ENCODE measurements around the gene CDH6.

The CDH6 gene

DNA sequence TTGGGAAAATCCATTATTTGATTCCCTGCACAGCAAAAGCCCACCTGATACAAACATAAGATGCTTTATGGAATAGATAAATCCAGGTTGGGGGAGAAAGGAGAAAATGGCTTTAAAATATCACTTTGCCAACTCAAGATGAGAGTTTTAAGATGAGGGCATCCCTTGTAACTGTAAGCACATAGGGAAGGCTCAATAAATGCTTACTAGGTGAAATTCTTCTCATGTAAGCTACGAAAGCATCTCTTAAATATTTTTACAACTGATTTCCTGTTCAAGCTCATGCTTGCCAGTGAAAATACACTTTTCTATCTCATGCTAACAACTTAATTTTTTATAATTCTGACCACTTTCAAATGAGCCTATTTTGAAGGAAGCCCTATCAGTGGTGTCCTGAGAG is 11.5 kb downstream of the CDH6 start:
- no peak for DNase-seq (ENCODE audit: low spot score)

DNA sequence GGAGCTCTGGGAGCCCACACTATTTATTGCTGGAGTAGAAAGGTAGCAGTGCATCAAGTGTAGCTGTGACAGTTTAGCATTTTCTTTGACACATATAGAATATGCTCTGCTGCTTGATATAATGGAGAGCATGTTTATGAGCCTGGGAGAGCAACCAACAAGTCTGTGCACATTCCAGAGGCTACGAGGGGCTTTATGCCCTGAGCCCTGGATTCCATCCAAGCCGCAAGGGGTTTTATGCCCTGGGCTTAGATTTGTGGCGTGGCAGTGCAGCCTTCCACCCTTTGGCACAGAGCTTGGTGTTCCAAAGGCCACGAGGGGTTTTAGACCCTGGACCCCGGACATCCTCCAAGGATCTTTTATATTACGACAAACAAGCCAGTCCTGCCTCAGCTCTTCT is 14.6 kb downstream of the CDH6 start:
- DNase-seq (ENCODE audit: low spot score), result no peak

DNA sequence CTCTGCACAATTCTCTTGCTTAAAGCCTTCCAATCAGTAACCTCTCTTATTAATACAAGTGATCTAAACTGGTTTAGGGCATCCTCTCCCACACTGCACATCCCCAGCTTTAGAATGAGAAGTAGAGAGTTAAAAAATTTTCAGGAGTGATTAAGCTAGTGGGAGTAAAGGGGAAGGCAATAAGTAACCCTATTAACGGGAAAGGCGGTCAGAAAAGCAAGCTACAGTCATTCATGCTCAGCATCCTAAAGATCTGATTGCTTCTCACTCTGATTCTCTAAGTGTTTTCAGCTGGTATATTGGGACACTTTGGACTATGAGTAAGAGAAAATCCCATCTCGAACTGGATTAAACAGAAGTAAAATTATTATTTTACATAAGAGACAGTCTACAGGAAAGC is 15.8 kb downstream of the CDH6 start:
- DNase-seq (ENCODE audit: low spot score), result no peak

DNA sequence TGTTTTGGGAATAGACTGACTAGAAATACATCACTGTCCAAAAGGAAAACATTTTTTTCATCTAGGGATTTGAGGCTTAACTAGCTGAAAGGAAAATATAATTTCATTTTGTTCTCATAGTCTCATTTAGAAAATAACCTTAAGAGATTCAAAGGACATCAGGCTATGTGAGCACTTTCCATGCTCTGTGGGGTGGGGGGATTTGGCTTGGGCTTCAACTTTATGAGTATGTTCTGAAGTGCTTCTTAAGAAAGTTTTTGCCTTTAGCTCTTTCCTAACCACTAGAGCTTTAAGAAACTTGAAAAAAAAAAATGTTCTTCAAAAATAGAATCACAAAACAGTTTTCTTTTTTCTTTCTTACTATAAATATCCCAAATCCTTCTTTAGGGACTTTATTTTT is 17.6 kb downstream of the CDH6 start:
- DNase-seq (ENCODE audit: low spot score), result no peak

DNA sequence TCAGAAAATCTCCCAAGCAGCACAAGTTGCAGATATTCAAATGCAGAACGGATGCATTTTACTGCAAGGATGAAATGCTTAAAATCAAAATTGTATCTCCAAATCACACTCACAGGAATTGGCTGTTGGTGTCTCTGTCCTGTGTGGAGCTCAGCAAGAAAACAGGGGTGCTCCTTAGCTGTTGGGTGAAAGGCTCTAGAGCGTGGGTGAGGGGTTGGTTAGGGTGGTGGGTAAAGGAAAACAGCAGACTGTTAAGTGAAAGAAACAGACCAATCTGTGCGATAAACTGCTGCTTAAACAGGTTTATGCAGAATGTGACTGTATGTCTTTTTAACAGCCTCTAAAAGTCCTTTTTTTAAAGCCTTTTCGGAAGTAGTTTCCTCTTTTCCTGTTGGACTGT is 19.8 kb downstream of the CDH6 start:
- DNase-seq (ENCODE audit: low spot score), result no peak

DNA sequence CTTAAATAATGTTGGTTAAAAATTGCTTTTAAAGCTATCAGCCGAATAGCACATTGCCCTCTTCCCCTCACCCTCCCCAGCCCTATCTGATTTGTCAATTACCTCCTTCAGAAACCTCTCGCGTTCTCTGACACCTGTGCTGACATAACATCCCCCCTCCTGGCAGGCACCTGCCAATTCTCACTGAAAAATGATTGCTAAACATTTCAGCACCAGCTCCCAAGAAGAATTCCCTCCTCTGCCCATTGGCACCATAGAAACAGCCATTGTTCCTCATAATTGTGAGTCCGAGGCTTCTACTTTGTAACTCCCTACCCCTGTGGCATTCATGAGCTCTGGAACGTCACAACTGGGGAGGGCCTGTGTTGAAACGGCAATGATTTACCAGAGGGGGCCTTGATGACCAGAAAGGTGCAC is 20.2 kb downstream of the CDH6 start:
- no peak for DNase-seq (ENCODE audit: low spot score)

DNA sequence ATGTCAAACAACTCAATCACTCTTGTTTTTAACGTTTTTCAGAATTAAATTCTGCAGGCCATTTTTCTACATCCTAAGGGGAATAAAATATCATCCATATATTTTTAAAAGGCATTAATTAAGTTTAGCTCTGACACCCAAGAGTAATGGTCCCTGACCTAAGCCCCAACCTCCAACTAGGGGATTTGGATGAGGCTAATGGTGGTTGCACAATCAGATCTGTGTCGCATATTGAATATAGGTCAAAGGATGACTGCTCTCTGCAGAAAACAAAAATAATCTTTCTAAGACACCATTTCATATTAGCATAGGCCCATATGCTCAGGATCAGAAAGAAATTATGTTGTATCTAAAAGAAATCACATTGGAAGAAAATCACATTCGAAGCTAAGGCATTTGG is 20.7 kb downstream of the CDH6 start:
- DNase-seq (ENCODE audit: low spot score), result no peak

DNA sequence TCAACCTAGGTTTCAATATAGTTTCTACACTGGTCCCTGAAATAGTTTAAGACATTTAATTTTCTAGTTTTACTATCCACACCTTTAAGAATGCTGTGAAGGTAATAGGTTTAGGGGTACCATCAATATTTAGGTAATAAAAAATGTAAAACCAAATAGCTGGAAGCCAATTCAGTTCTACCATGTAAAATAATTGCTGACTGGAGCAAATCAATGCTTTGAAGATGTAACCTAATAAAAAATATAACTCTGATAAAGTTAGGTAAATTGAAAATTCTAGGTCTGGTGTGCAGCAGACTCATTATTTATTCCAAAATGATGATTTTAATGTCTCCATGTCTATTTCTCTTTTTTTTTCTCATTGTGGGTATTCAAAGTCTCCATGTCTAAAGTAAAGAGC is 21.8 kb downstream of the CDH6 start:
- DNase-seq (ENCODE audit: low spot score), result no peak

DNA sequence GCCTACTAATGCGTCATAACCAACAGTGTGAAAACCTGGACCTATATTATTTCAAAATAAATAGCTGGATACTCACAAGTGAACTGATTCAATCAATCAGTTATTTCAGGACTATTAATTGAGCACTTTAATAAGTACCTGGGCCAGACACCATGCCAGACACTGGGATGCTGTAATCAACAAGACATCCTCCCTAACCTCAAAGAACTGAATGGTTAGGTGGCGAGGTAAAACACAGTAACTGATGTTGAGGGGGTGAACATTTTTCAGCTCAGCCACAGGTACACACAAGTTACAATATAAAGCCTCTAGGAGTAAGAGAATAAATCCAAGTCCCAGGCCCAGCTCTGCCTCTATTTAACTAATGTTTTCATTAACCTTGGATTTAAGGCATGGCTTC is 24.0 kb downstream of the CDH6 start:
- DNase-seq (ENCODE audit: low spot score), result no peak

DNA sequence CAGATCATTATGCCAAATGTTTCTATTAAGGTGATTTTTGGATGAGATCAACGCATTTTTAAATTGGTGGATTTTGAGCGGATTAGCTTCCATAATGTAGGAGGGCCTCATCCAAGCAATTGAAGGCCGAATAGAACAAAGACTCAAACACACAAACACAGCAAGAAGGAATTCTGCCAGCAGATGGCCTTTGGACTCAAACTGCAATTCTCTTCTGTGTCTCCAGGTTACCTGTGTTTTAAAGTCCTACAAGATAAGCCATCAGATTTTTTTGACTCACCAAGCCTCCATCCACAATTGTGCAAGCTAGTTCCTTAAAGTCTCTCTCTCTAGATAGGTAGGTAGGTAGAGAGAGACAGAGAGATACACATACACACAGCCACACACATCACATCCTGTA is 25.5 kb downstream of the CDH6 start:
- DNase-seq (ENCODE audit: low spot score), result no peak

DNA sequence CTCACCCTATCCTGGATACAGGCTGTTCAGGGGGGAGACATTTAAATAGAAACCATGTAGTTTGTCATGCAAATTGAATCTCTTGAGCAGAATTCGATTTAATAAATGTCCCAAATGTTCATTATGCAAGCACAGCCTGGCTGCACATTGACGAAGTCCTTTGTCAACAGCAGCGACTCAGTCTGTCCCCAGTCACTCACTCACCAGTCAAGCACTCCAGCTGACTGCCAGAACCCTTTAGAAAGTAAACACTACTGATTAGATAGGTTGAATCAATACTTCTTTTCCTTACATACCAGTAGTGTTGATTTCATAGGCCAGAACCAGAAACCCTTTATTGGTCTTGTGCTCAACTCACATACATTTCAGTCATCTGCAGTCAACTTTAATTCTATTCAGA is 27.5 kb downstream of the CDH6 start:
- no peak for DNase-seq (ENCODE audit: low spot score)

DNA sequence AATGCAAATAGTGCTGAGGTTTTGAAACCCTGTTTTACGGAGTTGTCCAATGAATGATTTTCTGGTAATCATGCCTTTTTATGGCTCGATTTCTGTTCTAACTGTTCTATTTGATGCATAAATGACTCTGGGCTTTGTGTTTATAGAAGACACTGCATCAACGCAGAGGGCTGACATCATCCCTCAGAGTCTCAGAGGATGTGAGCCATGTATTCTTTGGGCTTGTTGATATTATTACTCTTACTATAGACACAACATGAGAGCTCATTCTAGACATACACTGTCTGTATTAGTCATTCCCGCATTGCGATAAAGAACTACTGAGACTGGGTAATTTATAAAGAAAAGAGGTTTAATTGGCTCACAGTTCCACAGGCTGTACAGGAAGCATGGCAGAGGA is 31.6 kb downstream of the CDH6 start:
- no peak for DNase-seq (ENCODE audit: low spot score)

DNA sequence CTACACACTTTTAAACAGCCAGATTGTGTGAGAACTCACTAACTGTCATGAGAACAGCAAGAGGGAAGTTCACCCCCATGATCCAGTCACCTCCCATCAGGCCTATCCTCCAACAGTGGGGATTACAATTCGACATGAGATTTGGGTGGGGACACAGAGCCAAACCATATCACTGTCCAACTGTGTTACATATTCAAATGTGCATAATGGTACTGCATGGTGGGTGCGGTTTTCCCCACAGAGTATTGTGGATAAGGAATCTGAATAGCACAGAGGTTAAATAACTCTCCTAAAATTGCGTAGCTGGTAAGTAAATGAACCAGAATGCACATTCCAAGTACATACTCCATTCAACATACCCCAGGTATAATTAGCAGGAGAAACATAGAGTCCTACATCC is 32.1 kb downstream of the CDH6 start:
- DNase-seq (ENCODE audit: low spot score), result no peak

DNA sequence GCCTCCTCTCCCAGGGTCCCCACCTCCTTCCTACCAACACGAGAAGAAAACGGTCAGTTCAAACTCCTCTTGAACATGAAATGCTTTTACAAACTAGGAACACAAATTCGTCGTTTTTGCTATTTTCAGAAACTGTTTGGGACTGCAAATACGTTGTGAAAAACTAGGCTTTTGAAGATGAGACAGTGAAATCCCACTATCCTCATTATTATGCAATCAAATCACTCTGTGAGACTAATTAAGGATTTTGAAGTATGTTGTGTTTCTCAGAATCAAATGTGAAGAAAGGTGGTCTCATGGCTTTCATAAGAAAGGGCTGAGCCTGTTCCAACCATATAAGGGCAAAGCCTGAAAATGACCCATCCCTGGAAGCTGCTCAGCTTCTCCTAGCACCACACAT is 33.2 kb downstream of the CDH6 start:
- DNase-seq (ENCODE audit: low spot score), result no peak

DNA sequence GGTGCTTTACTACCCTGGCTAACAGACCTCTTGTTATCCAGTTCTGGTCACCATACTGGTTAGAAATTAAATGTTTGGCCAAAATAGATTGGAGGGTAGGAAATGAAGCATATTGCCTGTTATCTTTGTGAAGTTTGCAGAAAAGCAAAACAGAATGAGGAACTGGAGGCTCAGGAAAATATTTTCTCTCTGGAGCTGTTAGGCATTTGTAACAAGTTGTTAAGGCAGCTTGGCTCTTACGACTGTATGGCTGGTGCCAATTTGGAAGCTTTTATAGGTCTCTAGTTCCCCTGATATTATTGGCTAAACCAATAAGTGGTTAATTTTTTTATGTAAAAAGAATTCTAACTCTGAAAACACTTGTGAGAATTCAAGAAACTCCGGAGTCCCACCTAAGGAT is 35.8 kb downstream of the CDH6 start:
- DNase-seq (ENCODE audit: low spot score), result no peak

DNA sequence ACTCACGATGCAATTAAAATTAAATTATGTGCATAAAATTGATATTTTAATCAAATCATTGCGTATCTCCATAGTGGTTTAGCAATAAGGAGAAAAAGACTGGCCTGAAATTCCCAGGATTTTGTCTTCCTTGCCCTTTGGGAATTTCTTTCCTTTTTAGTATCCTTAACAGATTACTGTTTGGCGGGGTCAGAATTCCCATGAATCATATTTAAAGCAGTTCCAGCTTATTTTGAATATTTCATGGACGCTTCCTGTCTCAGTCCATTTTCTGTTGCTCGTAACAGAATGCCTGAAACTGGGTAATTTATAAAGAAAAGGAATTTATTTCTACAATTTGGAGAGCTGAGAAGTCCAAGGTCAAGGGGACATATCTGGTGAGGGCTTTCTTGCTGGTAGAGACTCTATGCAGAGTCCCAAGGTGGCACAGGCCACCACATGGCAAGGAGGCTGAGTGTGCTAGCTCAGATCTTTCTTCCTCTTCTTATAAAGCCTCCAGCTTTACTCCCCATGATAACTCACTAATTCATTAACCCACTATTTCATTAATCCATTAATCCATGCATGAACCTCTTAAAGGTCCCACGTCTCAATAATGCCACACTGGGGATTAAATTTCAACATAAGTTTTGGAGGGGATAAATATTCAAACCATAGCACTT is 37.8 kb downstream of the CDH6 start:
- DNase-seq (ENCODE audit: low spot score), result no peak

DNA sequence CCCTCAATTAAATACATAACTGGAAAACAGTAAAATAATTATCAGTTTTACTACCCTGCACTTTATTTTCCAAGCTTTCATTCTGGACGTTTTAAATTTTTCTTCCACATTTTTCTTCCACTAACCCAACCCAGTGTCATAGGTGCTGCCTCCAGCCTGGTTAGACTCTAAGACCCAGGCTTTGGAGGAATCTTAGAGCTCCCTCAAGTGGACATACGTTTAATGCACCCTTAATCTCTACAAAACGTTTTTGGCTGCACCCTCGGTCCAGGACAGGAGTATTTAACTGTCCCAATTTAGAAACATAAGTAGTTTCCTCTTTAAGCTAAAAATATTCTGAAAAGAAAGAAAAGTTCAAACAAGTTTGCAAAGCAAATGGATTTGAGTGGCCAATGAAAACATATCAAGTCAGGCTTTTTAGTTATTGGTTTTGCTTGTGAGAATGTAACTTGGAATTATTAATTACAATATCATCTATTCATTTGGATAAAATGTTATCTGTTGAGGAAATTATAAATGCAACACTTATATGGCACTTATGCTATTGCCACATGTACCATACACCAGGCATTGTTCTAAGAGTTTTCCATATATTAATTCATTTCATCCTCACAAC is 38.9 kb downstream of the CDH6 start:
- peak; percentile 36 for DNase-seq (ENCODE audit: low spot score)

DNA sequence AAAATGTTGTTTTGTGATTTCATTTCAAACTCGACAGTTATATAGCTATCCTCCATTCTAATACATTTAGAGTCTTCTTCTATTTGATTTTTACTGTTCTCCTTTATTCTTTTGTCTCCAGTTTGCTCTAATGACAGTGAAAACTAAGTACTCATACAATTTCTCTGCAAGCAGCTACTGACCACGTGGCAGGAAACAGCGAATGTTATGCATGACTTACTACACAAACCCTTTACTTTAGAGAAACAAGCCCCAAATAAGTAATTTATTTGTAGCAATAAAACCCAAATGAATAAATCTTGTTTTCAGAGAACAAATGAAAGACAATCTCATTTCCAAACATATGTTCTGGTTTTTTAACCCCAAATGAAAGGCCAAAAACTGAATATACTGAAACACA is 41.9 kb downstream of the CDH6 start:
- peak; percentile 8 for DNase-seq (ENCODE audit: low spot score)

DNA sequence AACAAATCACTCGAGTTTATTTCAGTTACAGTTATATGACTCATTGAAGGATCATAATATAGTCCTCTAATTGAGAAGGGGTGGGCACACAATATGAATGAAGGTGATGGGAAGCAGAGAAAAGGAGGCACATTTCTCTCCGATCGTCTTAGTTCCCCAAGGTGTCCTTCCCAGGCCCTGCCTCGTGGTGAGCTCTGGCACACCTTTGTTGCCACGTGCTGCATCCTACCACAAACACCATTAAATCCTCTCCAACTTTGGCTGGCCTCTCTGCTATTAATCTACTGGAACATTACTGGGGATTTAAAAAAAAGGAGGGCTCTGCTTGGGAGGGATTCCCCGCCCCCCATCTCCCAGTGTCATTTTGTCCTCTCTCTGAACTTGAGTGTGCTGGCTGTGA is 42.9 kb downstream of the CDH6 start:
- no peak for DNase-seq (ENCODE audit: low spot score)

DNA sequence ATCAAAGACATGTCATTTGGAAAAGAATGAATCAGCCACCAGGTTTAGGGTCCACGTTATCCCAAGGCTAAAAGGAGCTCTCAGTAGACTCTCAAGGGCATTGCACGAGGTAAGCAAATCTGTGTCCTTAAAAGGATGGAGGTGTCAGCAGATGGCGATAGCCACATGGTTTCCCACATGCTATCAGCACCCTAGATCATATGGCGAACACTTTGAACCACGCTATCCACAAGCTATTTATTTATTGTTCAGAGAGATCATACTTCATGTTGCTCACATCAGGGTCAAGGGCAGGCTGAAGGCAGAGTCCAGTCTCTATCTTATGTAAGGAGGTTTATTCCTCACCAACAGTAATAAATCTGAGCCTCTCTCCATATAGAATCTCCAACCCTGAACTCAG is 43.7 kb downstream of the CDH6 start:
- DNase-seq (ENCODE audit: low spot score), result no peak

DNA sequence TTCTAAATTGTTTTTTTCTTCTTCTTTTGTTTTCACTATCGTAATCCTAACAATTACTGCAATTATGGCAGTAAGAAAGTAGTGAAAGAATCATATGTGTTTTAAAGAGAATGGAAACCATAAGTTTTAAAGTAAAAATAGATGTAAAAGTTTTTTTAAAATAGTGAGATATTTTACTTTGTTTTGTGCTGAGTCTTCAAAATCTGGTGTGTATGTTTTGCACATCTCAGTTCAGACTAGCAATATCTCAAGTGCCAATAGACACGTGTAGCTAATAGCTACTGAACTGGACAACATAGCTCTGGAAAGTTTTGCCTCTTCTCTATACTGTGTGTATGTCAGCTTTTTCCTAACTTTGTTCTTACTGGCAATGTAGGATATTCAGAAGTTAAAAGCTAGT is 45.0 kb downstream of the CDH6 start:
- DNase-seq (ENCODE audit: low spot score), result no peak

DNA sequence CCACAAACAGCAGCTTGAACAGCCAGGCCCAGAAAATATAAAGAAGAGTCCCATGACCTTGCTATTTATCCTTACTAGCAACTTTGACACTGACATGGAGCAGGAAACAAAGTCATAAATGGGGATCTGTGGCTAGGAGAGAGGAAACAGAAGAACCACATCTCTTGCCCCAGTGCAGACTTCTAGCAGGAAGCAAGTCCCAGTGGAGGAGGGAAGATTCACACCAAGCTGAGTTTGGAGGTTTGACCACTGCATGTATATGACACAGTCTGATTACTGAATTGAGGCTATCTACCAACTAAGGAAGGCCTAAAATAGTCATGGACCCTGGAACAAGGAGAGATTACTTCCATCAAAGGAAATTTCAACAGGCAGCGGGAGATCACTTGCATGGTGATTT is 51.4 kb downstream of the CDH6 start:
- no peak for DNase-seq (ENCODE audit: low spot score)

DNA sequence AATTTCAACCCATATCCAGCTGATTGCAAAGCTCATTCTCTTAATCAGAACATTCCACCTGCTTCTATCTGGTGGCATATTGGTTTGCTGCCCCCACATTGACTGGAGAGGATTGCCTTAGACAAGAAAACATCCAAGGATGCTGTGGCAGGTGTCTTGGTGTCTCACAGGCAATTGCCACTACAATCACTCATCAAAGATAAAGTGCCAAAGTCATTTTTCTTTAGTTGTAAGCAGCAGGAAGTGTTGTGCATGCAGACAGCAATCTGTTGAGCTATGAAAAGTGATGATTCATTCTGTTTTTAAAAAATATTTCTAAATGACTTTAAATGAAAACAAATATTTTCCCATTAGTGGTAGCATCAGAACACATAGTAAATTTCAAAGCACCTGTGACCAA is 53.9 kb downstream of the CDH6 start:
- no peak for DNase-seq (ENCODE audit: low spot score)

DNA sequence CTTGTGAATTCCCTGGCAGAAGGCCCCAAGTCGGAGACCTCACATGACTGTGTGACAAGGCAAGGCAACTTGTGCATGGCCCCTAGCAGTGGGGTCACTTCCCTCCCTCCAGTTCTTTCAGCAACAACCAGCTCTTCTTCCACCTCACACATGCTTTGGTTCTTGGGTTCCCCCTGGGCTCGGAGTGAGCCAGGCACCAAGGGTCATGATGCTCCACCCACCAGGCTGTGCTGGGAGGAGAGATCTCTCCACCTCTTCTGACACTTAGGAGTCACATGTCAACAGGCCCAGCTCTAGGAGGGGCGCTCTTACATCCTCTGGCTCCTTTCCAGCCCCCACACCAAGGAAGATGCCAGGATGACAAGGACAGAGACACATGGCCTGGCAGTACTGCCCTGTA is 56.7 kb downstream of the CDH6 start:
- no peak for DNase-seq (ENCODE audit: low spot score)

DNA sequence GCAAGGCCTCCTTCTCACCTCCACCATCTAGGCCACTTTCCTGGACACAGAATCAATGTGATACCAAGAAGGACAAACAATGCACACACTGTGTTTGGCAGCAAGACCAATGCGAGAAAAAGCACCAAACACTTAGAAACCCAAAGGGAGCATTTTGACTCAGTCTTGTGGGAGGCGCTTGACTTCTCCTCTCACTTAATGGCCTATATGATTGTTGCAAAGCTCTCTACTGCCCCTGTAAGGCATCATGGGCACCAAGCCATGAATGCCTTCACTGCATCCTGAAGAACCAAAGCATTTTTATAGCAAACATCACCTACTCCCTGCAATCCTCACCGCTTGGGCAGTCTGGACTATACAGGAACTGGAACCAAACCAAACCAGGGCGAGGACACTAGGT is 57.5 kb downstream of the CDH6 start:
- no peak for DNase-seq (ENCODE audit: low spot score)
